Stimulated activated memory B cell treated with anti-CD40 and anti-IgM and Interleukin-4, amounts not matched to agents 10 μg/mL and 1 μg/mL and 100 μg/mL, for 72 hours (primary cell): ENCODE results near the gene CDON.
"Not testable (repeated sequence)": the region's sequence is repeated elsewhere in the genome, so short reads cannot be mapped to it uniquely, and the experiment has no call there.

Experiments
- ATAC-seq: fragments of 150-1000 bp; cut with Tn5 transposase; 2 replicates; pipeline ENCODE4 v1.10.0; 2021
- H3K27ac Mint-ChIP-seq: one replicate; pipeline ENCODE4 v1.8.0; 2022; ENCODE audit warnings: mild to moderate bottlenecking, mixed read lengths
- H3K27me3 Mint-ChIP-seq: one replicate; pipeline ENCODE4 v1.8.0; 2022; ENCODE audit warnings: mixed read lengths
- H3K36me3 Mint-ChIP-seq: one replicate; pipeline ENCODE4 v1.8.0; 2022; ENCODE audit warnings: mixed read lengths
- H3K4me1 Mint-ChIP-seq: one replicate; pipeline ENCODE4 v1.8.0; 2022; ENCODE audit warnings: mixed read lengths
- H3K4me3 Mint-ChIP-seq: one replicate; pipeline ENCODE4 v1.8.0; 2022; ENCODE audit warnings: mild to moderate bottlenecking, moderate library complexity, mixed read lengths
- H3K9me3 Mint-ChIP-seq: one replicate; pipeline ENCODE4 v1.8.0; 2022; ENCODE audit warnings: mixed read lengths

CDON gene

DNA sequence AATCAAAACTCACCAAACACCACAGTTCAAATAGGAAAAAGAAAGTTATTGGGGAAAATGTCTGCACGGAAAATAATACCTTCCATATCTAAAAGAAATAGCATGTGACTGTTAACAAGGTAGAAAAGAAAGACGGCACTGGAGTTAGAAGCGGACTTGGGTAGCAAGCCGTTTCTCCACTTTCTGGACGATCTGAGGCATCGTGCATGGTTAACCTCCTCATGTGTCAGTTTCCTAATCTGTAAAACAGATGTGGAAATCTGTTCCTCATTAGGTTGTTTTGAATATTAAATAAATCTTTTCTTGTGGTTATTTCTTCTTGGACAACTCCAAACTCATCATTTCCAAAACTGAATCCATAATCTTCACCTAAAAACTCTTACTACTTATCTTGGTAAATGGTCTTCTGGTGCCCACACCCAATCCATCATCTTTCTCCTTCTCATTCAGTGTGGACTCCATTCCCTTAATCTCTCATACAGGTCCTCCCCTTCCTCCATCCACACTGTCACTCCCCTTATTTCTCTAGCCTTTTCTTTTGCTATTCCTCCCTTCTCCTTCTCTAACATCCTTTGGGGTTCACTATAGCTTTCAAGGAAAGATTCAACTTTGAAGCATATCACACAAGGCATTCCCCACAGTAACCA, 63.3 kb downstream of the CDON start:
- ATAC-seq: no peak
- H3K4me3 Mint-ChIP-seq: no peak overlapping the region
- peaks cover 24% of the 10 kb centered on the region for H3K27me3 Mint-ChIP-seq
- no peaks in the 10 kb centered on the region for H3K4me1 Mint-ChIP-seq
- no peaks in the 10 kb centered on the region for H3K9me3 Mint-ChIP-seq
- no peak overlapping the region for H3K27ac Mint-ChIP-seq
- H3K36me3 Mint-ChIP-seq: no peaks in the 10 kb centered on the region

DNA sequence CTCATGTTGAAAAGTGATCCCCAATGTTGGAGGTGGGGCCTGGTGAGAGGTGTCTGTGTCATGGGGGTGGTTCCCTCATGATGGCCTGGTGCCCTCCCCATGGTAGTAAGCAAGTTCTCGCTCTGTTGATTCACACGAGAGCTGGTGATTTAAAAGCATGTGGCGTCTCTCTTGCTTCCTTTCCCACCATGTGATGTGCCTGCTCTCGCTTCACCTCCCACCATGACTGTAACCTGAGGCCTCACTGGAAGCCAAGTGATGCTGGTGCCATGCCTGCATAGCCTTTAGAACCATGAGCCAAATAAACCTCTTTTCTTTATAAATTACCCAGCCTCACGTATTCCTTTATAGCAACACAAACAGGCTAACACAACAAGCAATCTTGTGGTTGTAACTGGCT, 64.4 kb downstream of the CDON start:
- peaks cover 18% of the 10 kb centered on the region for H3K27me3 Mint-ChIP-seq
- H3K27ac Mint-ChIP-seq: no peak overlapping the region
- no peaks in the 10 kb centered on the region for H3K36me3 Mint-ChIP-seq
- H3K4me1 Mint-ChIP-seq: peaks cover 6% of the 10 kb centered on the region
- ATAC-seq: no peak
- no peaks in the 10 kb centered on the region for H3K9me3 Mint-ChIP-seq
- H3K4me3 Mint-ChIP-seq: no peak overlapping the region

DNA sequence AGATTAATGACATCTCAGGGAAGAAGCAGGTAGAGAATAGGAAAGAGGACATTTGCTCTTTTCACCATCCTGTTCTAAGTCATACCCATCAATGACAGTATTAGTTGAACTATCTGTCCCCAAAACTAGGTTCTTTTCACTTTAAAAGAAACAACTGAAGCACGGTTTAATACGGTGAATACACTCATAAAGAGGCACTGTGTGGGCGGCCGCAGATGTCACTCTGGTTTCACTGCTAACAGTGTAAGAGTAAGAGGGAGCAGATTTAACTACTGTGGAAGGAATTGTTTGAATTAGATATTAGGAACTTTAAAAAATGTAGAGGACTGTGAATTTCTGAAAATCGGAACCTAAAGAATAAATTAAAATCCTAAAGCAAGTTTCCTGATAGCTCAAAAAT, 67.4 kb downstream of the CDON start:
- H3K9me3 Mint-ChIP-seq: no peaks in the 10 kb centered on the region
- no peak overlapping the region for H3K27ac Mint-ChIP-seq
- peak; percentile 67 for ATAC-seq
- H3K27me3 Mint-ChIP-seq: peaks cover 9% of the 10 kb centered on the region
- H3K4me1 Mint-ChIP-seq: peaks cover 10% of the 10 kb centered on the region
- no peaks in the 10 kb centered on the region for H3K36me3 Mint-ChIP-seq
- H3K4me3 Mint-ChIP-seq: no peak overlapping the region

DNA sequence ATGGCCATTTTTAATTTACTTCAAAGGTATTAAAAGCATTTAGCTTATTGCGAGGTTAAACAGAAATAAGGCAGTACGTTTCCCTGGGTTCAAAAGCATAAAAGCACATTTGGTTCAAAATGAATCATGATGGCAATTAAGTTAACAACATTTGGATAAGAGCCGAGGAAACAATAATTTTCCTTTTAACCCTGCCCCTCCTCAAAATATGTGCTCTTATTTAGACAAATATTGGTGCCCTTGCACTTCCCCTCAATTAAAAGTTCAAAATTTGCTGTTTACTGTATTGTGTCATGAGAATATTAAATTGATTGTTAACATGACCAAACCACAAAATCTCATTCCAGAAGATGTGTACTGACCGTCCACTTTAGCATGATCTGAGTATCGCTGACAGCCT, 68.2 kb downstream of the CDON start:
- Mint-ChIP-seq H3K9me3 (no peaks in the 10 kb centered on the region), H3K36me3 (no peaks in the 10 kb centered on the region), H3K4me1 (peaks cover 10% of the 10 kb centered on the region), H3K4me3 (no peak overlapping the region), H3K27ac (no peak overlapping the region), H3K27me3 (peaks cover 4% of the 10 kb centered on the region)
- ATAC-seq: no peak

- H3K4me1 Mint-ChIP-seq: peaks cover 10% of the 10 kb centered on the region
- ATAC-seq: no peak
- no peak overlapping the region for H3K4me3 Mint-ChIP-seq
- H3K36me3 Mint-ChIP-seq: no peaks in the 10 kb centered on the region
- H3K27me3 Mint-ChIP-seq: no peaks in the 10 kb centered on the region
- no peaks in the 10 kb centered on the region for H3K9me3 Mint-ChIP-seq
- no peak overlapping the region for H3K27ac Mint-ChIP-seq
Observed at GRCh38 chr11:125992893-125993292, 69.8 kb downstream of the CDON start.

- Mint-ChIP-seq H3K36me3 (no peaks in the 10 kb centered on the region), H3K4me3 (no peak overlapping the region), H3K27me3 (no peaks in the 10 kb centered on the region), H3K27ac (no peak overlapping the region), H3K9me3 (no peaks in the 10 kb centered on the region), H3K4me1 (peaks cover 10% of the 10 kb centered on the region)
- no peak for ATAC-seq
Observed at GRCh38 chr11:125990244-125990643, 72.4 kb downstream of the CDON start.

DNA sequence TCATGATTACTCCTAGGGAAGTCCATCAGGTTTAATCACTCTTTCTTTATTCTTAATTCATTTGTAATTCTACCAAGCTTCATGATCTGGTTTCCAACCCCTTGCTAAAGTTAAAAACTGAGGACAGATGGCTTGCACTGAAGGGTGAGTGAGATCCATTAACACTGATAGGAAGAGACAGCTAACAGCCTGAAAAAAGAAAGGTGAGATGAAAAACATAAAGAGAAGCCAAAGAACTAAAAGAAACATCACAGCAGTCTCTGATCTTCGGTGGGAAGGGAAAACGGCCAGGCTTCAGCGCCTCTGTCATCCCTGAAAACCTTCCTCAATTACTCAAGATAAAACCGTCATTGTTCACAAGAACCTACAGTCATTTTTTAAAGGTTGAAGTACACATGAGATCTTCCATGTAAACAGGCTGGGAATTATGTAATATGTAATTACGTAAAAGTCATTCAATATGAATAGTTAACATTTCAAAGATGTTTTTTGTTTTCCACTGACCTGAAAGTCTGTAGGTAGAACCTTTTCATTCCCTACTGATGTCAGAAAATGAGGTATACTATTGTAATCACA, 75.5 kb downstream of the CDON start:
- no peak overlapping the region for H3K4me3 Mint-ChIP-seq
- peaks cover 7% of the 10 kb centered on the region for H3K27me3 Mint-ChIP-seq

GRCh38 chr11:125985956-125986355, 76.7 kb downstream of the CDON start:
- not testable (repeated sequence) for H3K4me3 Mint-ChIP-seq, H3K9me3 Mint-ChIP-seq, H3K36me3 Mint-ChIP-seq

More for the DNA sequence above, 75.5 kb downstream of the CDON start:
- H3K36me3 Mint-ChIP-seq: no peaks in the 10 kb centered on the region
- peaks cover 7% of the 10 kb centered on the region for H3K4me1 Mint-ChIP-seq
- H3K9me3 Mint-ChIP-seq: no peaks in the 10 kb centered on the region
- no peak for ATAC-seq
- H3K27ac Mint-ChIP-seq: no peak overlapping the region

GRCh38 chr11:125982348-125982730, 80.3 kb downstream of the CDON start:
- Mint-ChIP-seq H3K27ac (no peak overlapping the region), H3K4me1 (peaks cover 7% of the 10 kb centered on the region), H3K4me3 (no peak overlapping the region), H3K27me3 (peaks cover 14% of the 10 kb centered on the region), H3K36me3 (no peaks in the 10 kb centered on the region), H3K9me3 (no peaks in the 10 kb centered on the region)
- ATAC-seq: no peak

More at GRCh38 chr11:125985956-125986355, 76.7 kb downstream of the CDON start:
- not testable (repeated sequence) for H3K4me1 Mint-ChIP-seq, H3K27me3 Mint-ChIP-seq, H3K27ac Mint-ChIP-seq, ATAC-seq

DNA sequence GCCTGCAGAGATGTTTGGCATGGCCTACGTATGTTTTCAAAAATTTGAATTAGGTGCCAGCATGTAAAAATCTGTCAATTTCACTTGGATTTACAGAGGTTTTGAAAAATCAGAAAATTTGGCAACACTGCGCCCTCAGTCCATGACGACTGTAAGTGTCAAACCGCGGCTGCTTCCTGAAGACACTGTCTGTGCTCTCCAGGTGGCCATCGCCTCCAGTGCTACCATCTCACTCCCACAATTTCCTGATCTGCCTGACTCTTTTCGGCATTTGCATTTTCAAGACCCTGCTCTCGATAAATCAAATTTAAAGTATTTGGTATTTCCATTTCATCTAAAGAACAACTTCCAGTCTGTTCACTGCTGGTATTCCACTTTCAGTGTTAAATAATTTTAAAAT, 82.2 kb downstream of the CDON start:
- Mint-ChIP-seq H3K27me3 (peaks cover 14% of the 10 kb centered on the region), H3K4me1 (peaks cover 7% of the 10 kb centered on the region), H3K27ac (no peak overlapping the region), H3K9me3 (no peaks in the 10 kb centered on the region), H3K36me3 (no peaks in the 10 kb centered on the region), H3K4me3 (no peak overlapping the region)
- no peak for ATAC-seq

DNA sequence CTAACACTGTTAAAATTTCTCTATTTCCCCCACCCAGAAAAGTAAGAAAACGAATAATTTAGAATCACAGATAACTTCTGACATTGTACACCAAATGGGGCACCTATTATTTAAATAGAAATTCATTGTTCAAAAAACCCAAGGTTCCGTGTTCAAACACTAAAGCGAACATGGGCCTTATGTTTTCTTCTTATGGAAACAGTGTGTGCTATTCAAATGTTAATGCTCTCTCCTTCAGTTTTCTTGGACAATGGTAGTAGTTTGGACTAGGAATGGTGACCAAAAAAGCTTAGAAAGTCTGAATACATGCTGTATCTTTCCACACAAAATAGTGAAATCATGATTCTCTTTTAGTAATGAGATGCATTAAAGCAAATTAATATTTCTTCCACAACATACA, 83.2 kb downstream of the CDON start:
- ATAC-seq: no peak
- H3K27me3 Mint-ChIP-seq: peaks cover 19% of the 10 kb centered on the region
- peaks cover 7% of the 10 kb centered on the region for H3K4me1 Mint-ChIP-seq
- no peaks in the 10 kb centered on the region for H3K36me3 Mint-ChIP-seq
- no peak overlapping the region for H3K4me3 Mint-ChIP-seq
- H3K27ac Mint-ChIP-seq: no peak overlapping the region
- H3K9me3 Mint-ChIP-seq: no peaks in the 10 kb centered on the region

DNA sequence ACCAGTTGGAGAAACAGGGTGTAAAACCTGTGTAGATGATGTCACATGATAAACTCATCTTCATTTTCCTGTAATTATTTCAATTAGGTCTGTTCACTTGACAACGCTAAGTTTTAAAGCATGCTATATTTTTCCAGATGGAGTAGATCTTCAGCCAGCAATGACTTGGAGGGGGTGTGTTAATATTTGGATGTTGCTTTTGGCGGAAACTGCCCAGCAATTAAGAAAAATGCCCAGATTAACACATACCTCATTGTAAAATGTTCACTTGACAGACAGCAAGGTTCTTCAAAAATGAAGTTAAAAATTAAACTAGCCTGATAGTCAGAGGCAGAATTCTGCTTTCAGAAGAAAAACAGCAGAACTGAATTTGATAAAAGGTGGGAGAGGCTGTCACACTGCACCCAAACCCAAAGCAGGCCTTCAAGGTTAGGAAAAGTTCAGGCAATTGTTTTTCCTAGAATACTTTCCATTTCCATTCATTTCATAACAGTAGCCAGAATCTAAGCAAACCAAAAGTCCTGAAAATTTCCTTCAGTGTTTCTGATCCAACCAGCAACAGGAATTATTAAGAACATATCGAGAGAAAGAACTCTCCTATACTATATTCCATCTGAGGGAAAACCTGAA, 83.8 kb downstream of the CDON start:
- no peaks in the 10 kb centered on the region for H3K9me3 Mint-ChIP-seq
- H3K36me3 Mint-ChIP-seq: no peaks in the 10 kb centered on the region
- H3K27me3 Mint-ChIP-seq: peaks cover 25% of the 10 kb centered on the region
- H3K27ac Mint-ChIP-seq: no peak overlapping the region
- no peak overlapping the region for H3K4me3 Mint-ChIP-seq
- ATAC-seq: no peak
- H3K4me1 Mint-ChIP-seq: peaks cover 7% of the 10 kb centered on the region

- no peaks in the 10 kb centered on the region for H3K36me3 Mint-ChIP-seq
- H3K27ac Mint-ChIP-seq: no peak overlapping the region
- H3K4me1 Mint-ChIP-seq: peaks cover 7% of the 10 kb centered on the region
- H3K4me3 Mint-ChIP-seq: no peak overlapping the region
- no peak for ATAC-seq
- no peaks in the 10 kb centered on the region for H3K9me3 Mint-ChIP-seq
- H3K27me3 Mint-ChIP-seq: peaks cover 32% of the 10 kb centered on the region
Observed at GRCh38 chr11:125978181-125978716, 84.4 kb downstream of the CDON start.

- Mint-ChIP-seq H3K27ac (no peak overlapping the region), H3K27me3 (peaks cover 34% of the 10 kb centered on the region), H3K9me3 (no peaks in the 10 kb centered on the region), H3K36me3 (no peaks in the 10 kb centered on the region), H3K4me1 (no peaks in the 10 kb centered on the region), H3K4me3 (no peak overlapping the region)
- ATAC-seq: no peak
Observed at GRCh38 chr11:125977333-125977732, 85.3 kb downstream of the CDON start.

- Mint-ChIP-seq H3K4me1 (no peaks in the 10 kb centered on the region), H3K36me3 (no peaks in the 10 kb centered on the region), H3K27ac (no peak overlapping the region), H3K9me3 (no peaks in the 10 kb centered on the region), H3K27me3 (peaks cover 42% of the 10 kb centered on the region), H3K4me3 (no peak overlapping the region)
- no peak for ATAC-seq
Observed at GRCh38 chr11:125976156-125976555, 86.5 kb downstream of the CDON start.

GRCh38 chr11:125975634-125976033, 87.0 kb downstream of the CDON start:
- Mint-ChIP-seq H3K4me1 (no peaks in the 10 kb centered on the region), H3K9me3 (no peaks in the 10 kb centered on the region), H3K4me3 (no peak overlapping the region), H3K27me3 (peaks cover 41% of the 10 kb centered on the region), H3K27ac (no peak overlapping the region), H3K36me3 (no peaks in the 10 kb centered on the region)
- no peak for ATAC-seq
